Measurements from ENCODE around the gene CNOT6L. TPM values are rescaled to one million over a fixed set of nuclear protein-coding genes. Genes with fewer than 3 reads are reported as not detected.
A peak's percentile ranks its signal among the peaks of the same experiment; 100 is the strongest.

The CNOT6L gene
- total and polyA plus RNA-seq, 2 of the 4 experiments (the other 2 are of a cell fraction) = 3.5 to 21.1 TPM

DNA sequence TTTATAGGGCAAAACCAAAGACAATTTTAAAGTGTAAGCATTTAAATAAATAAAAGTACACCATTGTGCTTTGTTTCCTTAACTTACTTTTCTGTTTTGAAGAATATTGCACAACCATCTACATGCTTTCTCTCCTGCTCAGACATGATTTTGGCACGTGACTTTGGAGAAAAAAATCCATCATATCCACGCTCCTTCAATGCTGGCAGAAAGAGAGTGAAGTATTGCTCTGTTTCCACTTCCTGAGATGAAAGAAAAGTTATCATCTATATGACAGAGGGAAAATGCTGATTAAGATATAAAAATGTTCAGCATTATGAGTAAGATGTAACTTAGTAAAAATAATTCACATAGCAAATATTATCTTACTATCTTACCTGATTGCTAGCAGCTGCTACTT is 77.1 kb downstream of the CNOT6L start:
- H3K9me1 ChIP-seq (ENCODE audit: insufficient read depth, low read length) = no peaks in the 10 kb centered on the region
- H2BK120ac ChIP-seq (ENCODE audit: low read depth, low read length) = no peak overlapping the region
- H3K14ac ChIP-seq (replicated peaks; ENCODE audit: low read depth, low read length) = no peak overlapping the region
- H3K27ac ChIP-seq (ENCODE audit: insufficient read depth, low read length) = no peak overlapping the region
- no peak overlapping the region for H3K18ac ChIP-seq (ENCODE audit: low read depth, low read length)
- H3K4me2 ChIP-seq (ENCODE audit: low read depth, low read length) = no peak overlapping the region
- no peak overlapping the region for H4K91ac ChIP-seq (ENCODE audit: insufficient read depth, low read depth, low read length)
- dilution Hi-C loops (cut with HindIII; ENCODE audit: low sequenced_read_pairs, unreplicated experiment) (no loop called here), in situ Hi-C loops (cut with MboI; ENCODE audit: low sequenced_read_pairs) (no loop called here), intact Hi-C loops (cut with micrococcal nuclease) (no loop called here)
- no peak overlapping the region for H3K9ac ChIP-seq (ENCODE audit: low read depth, low read length)
- H2AK5ac ChIP-seq (ENCODE audit: low read depth, low read length) = no peak overlapping the region
- H3K36me3 ChIP-seq (ENCODE audit: control insufficient read depth, insufficient read depth, low read length) = peaks cover 4% of the 10 kb centered on the region; the same call in 1 of the 2 replicates
- H2BK20ac ChIP-seq (ENCODE audit: low read depth, low read length) = no peak overlapping the region
- no TSS peak for BruUV-seq (replicated peaks)
- H4K8ac ChIP-seq (ENCODE audit: low read depth in 2 of 2, low read length in 2 of 2) = no peak overlapping the region
- no peaks in the 10 kb centered on the region for H4K20me1 ChIP-seq (ENCODE audit: insufficient read depth, low read length)
- no peak overlapping the region for H2BK15ac ChIP-seq (ENCODE audit: low read depth, low read length)
- no peaks in the 10 kb centered on the region for H3K4me1 ChIP-seq (ENCODE audit: control insufficient read depth, insufficient read depth, low read length)
- POLR2A ChIA-PET (ENCODE audit: unreplicated experiment) = no interaction called here
- CTCF ChIA-PET = no interaction called here
- H3K4me3 ChIP-seq (ENCODE audit: insufficient read depth, low read depth, low read length) = no peak overlapping the region
- DNase-seq = peak; percentile 1
- H2BK5ac ChIP-seq (ENCODE audit: low read depth, low read length, poor library complexity, severe bottlenecking) = no peak overlapping the region
- ATAC-seq (ENCODE audit: low read depth) = no peak
- H2AFZ ChIP-seq (replicated peaks; ENCODE audit: low read length, poor library complexity) = no peak overlapping the region
- H3K23ac ChIP-seq (ENCODE audit: low read depth, low read length) = no peak overlapping the region
- H2AK9ac ChIP-seq (replicated peaks; ENCODE audit: low read depth, low read length, poor library complexity) = no peak overlapping the region
- H4K5ac ChIP-seq (ENCODE audit: low read depth, low read length) = no peak overlapping the region
- TF ChIP-seq CEBPB (IDR thresholded peaks at IDR 0.05; ENCODE audit: low read depth, low read length) (peak; percentile 68), NFE2L2 (IDR thresholded peaks at IDR 0.05; ENCODE audit: low read depth, low read length) (no peak)
- H3K4ac ChIP-seq (ENCODE audit: low read depth, low read length) = no peak overlapping the region
- H3K9me3 ChIP-seq (ENCODE audit: control insufficient read depth, insufficient read depth, low read length) = no peaks in the 10 kb centered on the region
- H3K79me1 ChIP-seq (ENCODE audit: low read depth in 1 of 2, low read length in 2 of 2) = no peaks in the 10 kb centered on the region; a peak in 1 of 4 replicates
- H3K56ac ChIP-seq (ENCODE audit: extremely low read depth, insufficient read depth, low read length) = no peak overlapping the region
- WGBS, 2 experiments (ENCODE audit: extremely low coverage in 2 of 2, insufficient read length in 1 of 2) = no CpG with 5 or more reads among the region's 2 CpGs
- H3K27me3 ChIP-seq (ENCODE audit: control insufficient read depth, insufficient read depth, low read length) = no peaks in the 10 kb centered on the region
